Right renal pelvis (tissue), 4 donors: ENCODE results near the gene DNASE1. TPM values are rescaled to one million over a fixed set of nuclear protein-coding genes. Genes with fewer than 3 reads are reported as not detected.

Experiments used
- DNase-seq, 4 donors: peaks; one replicate each; pipeline ENCODE4 v3.0.0-alpha.2; 2013; ENCODE audit warnings: low read depth in 4 of 4, low spot score in 3 of 4, missing footprints in 1 of 4
- polyA plus RNA-seq, 4 donors: library from polyadenylated mRNA; unstranded; fragments of 120-200 nt; gene quantifications; one replicate each; pipeline ENCODE4 v1.2.1, GENCODE V29; 2013; ENCODE audit not compliant: insufficient read length in 4 of 4

The DNASE1 gene
- polyA plus RNA-seq, 4 donors: 24.9 to 32.5 (median 30.7) TPM

DNA sequence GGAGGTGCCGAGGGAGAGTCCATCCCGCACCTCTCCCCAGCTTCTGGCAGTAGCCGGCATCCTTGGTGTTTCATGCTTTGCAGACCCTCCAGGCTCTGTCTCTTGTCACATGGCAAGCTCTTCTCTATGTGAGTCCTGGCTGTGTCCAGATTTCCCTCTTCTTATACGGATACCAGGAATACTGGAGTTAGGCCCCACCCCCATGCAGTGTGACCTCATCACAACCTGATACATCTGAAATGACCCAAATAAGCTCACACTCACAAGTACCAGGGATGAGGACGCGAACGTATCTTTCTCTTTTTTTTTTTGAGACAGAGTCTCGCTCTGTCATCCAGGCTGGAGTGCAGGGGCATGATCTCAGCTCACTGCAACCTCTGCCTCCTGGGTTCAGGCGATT, 39.6 kb downstream of the DNASE1 start:
- DNase-seq: no peak

DNA sequence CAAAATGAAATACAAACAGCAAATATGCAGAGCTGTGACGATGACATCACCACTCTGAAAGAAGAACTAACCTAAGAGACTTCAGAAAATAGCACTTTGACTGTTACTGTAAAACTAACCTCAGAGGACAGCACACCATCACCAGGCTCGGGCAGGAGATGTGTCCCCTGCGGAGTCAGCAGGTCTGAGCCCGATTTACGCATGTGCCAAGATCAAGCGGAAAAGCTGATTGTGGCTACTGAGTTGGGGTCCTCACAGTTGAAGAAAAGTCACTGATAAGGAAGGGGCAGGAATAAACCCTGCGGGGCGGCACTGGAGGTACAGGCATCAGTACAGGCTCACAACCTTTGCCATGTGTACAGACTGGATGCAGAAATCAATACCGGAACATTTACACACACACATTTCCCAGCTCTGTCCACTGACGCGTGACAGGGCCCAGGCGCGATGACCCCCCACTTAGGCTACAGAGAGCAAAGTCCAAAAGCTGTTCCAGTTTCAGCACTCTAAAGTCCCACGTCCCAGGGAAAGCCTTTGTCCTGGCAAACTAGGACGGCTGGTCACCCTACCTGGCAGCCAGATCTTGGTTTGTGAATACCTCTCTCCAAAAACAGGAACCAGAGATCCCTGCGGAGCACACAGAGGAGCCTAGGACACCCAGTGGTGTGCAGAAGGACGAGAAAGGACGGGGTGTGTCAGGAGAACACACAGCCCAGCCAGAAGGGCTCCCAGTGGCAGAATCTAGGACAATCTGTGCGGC, 41.3 kb downstream of the DNASE1 start:
- no peak for DNase-seq

DNA sequence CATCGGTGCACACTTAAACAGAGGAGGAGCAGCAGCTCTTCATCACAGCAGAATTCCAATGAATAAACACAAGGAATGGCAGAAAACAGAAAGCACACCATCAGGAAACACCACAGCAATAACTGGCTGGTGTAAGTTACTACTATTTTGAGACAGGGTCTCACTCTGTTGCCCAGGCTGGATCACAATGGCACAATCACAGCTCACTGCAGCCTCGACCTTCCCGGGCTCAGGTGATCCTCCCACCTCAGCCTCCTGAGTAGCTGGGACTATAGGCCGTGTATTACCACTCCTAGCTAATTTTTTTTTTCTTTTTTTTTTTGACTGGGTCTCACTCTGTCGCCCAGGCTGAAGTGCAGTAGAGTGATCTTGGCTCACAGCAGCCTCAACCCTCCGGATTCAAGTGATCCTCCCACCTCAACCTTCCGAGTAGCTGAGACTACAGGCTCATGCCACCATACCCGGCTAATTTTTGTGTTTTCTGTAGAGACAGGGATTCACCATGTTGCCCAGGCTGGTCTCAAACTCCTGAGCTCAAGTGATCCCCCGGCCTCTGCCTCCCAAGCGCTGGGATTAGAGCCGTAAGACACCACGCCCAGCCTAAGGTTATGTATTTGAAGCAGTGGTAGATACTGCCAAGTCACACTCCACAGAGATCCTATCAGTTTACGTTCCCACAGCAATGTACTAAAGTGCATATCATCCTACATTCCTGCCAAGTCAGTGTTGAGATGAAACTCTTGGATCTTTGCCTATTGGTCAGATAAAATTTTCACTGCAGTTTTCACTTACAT, 42.1 kb downstream of the DNASE1 start:
- no peak for DNase-seq

DNA sequence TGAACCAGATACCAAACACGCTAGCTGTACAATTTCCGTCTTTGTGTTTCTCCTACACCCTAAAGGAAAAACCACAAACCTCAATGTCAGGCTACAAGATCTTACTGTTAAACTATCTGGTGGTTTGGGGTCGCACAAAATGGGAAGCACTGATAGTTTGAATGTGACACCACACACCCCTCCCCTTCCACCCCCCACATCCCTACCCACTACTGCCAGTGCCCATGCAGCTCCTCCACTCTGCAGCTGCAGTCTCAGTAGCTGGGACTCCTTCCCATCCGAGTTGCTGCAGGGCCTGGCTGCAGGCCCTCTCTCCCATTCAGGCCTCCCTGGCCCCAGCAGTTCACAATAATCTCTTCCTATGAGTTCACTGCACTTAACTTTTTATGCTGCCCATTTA, 44.5 kb downstream of the DNASE1 start:
- no peak for DNase-seq

DNA sequence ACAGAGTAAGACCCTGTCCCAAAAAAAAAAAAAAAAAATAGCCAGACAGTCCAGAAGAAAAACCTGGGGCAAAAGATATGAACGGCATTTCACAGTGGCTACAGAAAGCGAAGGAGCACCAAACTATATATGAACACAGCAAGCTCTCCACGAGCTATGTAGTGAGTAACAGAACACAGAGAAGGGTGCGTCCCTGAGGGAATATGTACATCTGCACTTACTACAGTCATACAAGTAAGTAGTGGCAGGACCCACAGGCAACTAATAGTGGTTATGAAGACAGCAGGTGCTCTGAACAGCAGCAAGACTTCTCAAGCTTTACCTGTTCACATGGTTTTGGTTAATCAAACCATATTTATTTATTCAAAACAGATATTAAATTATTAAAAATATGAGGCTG, 47.0 kb downstream of the DNASE1 start:
- no peak for DNase-seq

DNA sequence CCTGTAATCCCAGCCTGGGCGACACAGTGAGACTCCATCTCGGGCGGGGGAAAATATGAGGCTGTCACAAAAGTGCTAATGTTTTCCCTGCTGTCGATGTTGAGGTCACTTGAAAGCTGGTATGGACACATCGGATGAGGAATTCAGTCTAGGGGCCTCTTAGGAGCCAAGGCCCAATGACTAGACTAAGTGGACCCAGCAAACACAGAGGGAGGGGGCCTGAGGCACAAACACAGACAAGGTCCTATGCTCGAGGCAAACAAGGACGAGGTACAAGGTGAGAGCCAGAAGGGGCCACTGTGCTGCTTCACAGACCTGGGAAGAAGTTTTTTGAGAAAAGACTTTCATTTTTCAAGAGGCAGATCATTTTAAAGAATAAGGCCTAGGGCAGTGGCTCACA, 47.6 kb downstream of the DNASE1 start:
- no peak for DNase-seq

DNA sequence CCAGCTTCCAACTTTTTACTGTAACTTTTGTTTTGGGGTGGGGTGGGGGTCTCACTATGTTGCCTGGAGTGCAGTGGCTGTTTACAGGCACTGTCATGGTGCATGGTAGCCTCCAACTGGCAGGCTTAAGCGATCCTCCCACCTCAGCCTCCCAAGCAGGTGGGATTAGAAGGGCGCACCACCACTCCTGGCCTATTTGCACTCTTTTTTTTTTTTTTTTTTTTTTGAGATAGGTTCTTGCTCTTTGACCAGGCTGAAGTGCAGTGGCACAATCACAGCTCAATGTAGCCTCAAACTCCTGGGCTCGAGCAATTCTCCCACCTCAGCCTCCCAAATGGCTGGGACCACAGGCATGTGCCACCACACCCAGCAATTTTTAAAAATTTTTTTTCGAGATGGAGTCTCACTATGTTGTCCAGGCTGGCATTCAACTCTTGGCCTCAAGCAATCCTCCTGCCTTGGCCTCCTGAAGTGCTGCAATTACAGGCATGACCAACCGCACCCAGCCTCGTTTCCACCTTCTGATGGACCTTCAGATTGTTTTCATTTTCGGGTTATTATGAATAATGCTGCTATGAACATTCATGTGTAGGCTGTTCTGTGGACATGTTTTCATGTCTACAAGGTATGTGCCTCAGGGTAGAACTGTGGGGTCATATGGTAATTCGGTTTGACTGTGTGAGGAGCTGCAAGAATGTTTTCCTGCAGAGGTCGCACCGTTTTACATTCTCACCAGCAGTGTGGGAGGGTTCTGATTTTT, 51.9 kb downstream of the DNASE1 start:
- no peak for DNase-seq

Other genes starting within 250 kb of the DNASE1 start
- 1 to 10 TPM; 3.3 to 4.3 (median 4.0) TPM for gene ZNF597, start 211.2 kb upstream of the DNASE1 start, polyA plus RNA-seq
- 10 to 100 TPM; 63.3 to 78.9 (median 77.0) TPM for gene NAA60, start 211.0 kb upstream of the DNASE1 start, polyA plus RNA-seq
- under 1 TPM in 1 of 4 donors, not detected in 3; 0.12 TPM for gene C16orf90, start 159.2 kb upstream of the DNASE1 start, polyA plus RNA-seq
- gene CLUAP1, start 153.7 kb upstream of the DNASE1 start, polyA plus RNA-seq: 10 to 100 TPM; 57.7 to 70.6 (median 66.3) TPM
- gene NLRC3, start 77.3 kb upstream of the DNASE1 start, polyA plus RNA-seq: 1 to 10 TPM; 1.5 to 2.2 (median 2.0) TPM
- gene SLX4, start 43.1 kb upstream of the DNASE1 start, polyA plus RNA-seq: 1 to 10 TPM; 4.6 to 5.5 (median 5.2) TPM
- 100 to 1,000 TPM in 2 of 4 donors, 10 to 100 TPM in 2; 92.8 to 114 (median 101) TPM for gene TRAP1, start 62.8 kb downstream of the DNASE1 start, polyA plus RNA-seq
- gene CREBBP, start 226.0 kb downstream of the DNASE1 start, polyA plus RNA-seq: 10 to 100 TPM; 64.6 to 84.7 (median 72.8) TPM